HEK293 (cell line): Measurements from ENCODE around the gene RAD50.

ENCODE experiments used
- SCRT2 ChIP-seq: fragments of 450-650 bp; formaldehyde crosslinking; IDR thresholded peaks from 2 replicates; pipeline ENCODE4 v1.5.1; 2016; ENCODE audit warnings: missing biosample characterization, missing genetic modification characterization
- ZNF169 ChIP-seq: fragments of 450-650 bp; formaldehyde crosslinking; IDR thresholded peaks from 2 replicates; pipeline ENCODE4 v1.5.1; 2016; ENCODE audit warnings: missing biosample characterization, missing genetic modification characterization
- ZNF214 ChIP-seq: fragments of 450-650 bp; formaldehyde crosslinking; IDR thresholded peaks from 2 replicates; pipeline ENCODE4 v1.5.1; 2017; ENCODE audit warnings: missing biosample characterization, mild to moderate bottlenecking, missing genetic modification characterization, borderline replicate concordance
- ZXDB ChIP-seq: fragments of 450-650 bp; formaldehyde crosslinking; IDR thresholded peaks from 2 replicates; pipeline ENCODE4 v1.5.1; 2016; ENCODE audit warnings: missing biosample characterization, missing genetic modification characterization
- TF ChIP-seq, protein P1 (sequence below): fragments of 450-650 bp; formaldehyde crosslinking; IDR thresholded peaks from 2 replicates; pipeline ENCODE4 v1.5.1; 2016; ENCODE audit warnings: missing biosample characterization, missing genetic modification characterization
- TF ChIP-seq, protein P2 (sequence below): fragments of 450-650 bp; formaldehyde crosslinking; IDR thresholded peaks from 2 replicates; pipeline ENCODE4 v1.5.1; 2016; ENCODE audit warnings: missing biosample characterization, missing genetic modification characterization, low read depth

DNA sequence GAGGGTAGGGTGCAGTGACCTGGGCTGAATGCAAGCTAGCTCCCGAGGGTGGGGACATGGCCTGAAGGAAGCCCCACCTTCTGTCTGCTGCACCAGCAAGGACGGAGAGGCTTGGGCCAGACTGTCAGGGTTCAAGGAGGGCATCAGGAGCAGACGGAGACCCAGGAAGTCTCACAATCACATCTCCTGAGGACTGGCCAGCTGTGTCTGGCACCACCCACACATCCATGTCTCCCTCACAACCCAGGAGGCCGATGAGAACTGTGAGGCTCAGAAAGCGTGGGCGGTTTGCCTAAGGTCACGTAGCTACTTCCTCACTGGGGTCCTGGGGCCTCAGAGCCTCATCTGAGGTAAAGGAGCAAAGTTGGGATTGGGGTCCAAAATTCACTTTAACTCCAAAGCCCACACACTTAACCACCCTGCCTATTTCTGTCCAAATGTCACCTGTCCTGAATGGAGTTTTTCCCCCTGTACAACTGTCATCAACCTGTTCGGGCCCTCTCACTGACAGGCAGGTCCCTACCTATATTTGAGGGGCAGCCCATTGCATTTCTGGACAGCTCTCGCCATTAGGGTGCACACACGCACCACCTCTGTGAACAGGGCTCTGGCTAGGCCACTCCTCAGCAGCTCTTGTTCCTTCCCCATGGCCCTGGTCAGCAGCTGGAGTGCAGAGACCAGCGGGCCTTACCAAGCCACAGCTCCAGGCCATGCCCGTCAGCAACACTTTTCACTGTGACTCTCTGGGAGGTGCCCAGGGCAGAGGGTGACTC is 104.6 kb downstream of the RAD50 start:
- TF ChIP-seq, protein P1, sequence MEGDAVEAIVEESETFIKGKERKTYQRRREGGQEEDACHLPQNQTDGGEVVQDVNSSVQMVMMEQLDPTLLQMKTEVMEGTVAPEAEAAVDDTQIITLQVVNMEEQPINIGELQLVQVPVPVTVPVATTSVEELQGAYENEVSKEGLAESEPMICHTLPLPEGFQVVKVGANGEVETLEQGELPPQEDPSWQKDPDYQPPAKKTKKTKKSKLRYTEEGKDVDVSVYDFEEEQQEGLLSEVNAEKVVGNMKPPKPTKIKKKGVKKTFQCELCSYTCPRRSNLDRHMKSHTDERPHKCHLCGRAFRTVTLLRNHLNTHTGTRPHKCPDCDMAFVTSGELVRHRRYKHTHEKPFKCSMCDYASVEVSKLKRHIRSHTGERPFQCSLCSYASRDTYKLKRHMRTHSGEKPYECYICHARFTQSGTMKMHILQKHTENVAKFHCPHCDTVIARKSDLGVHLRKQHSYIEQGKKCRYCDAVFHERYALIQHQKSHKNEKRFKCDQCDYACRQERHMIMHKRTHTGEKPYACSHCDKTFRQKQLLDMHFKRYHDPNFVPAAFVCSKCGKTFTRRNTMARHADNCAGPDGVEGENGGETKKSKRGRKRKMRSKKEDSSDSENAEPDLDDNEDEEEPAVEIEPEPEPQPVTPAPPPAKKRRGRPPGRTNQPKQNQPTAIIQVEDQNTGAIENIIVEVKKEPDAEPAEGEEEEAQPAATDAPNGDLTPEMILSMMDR (tag by site-specific recombination): no peak
- TF ChIP-seq ZXDB (tag by site-specific recombination) (no peak), SCRT2 (tag by site-specific recombination) (no peak), ZNF169 (tag by site-specific recombination) (no peak), ZNF214 (tag by site-specific recombination) (no peak)
- TF ChIP-seq, protein P2, sequence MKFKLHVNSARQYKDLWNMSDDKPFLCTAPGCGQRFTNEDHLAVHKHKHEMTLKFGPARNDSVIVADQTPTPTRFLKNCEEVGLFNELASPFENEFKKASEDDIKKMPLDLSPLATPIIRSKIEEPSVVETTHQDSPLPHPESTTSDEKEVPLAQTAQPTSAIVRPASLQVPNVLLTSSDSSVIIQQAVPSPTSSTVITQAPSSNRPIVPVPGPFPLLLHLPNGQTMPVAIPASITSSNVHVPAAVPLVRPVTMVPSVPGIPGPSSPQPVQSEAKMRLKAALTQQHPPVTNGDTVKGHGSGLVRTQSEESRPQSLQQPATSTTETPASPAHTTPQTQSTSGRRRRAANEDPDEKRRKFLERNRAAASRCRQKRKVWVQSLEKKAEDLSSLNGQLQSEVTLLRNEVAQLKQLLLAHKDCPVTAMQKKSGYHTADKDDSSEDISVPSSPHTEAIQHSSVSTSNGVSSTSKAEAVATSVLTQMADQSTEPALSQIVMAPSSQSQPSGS (tag by site-specific recombination): no peak
